Stomach (tissue), 4 donors: Measurements from ENCODE around the gene INAFM2.
A peak's percentile ranks its signal among the peaks of the same experiment; 100 is the strongest.

Experiments
- CTCF ChIP-seq, 7 experiments: fragments of 450-650 bp in 4 of 7; fragments of 200-600 bp in 3 of 7; sonication (generic) in 3 of 7; IDR thresholded peaks; one replicate each; pipeline ENCODE4 v1.5.1; 2016 to 2019; ENCODE audit warnings: antibody characterized with exemption in 7 of 7, control low read depth in 2 of 7, mild to moderate bottlenecking in 1 of 7
- EP300 ChIP-seq: sonication (generic); formaldehyde crosslinking; IDR thresholded peaks from one replicate; pipeline ENCODE4 v1.6.1; 2017; ENCODE audit warnings: antibody characterized with exemption
- POLR2A ChIP-seq, 4 donors: fragments of 450-650 bp; IDR thresholded peaks; one replicate each; pipeline ENCODE4 v1.6.1; 2016; ENCODE audit warnings: antibody characterized with exemption in 4 of 4, control low read depth in 2 of 4, mild to moderate bottlenecking in 1 of 4, moderate library complexity in 1 of 4
- POLR2AphosphoS5 ChIP-seq, 3 donors: sonication (generic); formaldehyde crosslinking; IDR thresholded peaks; one replicate each; pipeline ENCODE4 v1.6.1; 2016; ENCODE audit warnings: antibody characterized with exemption in 3 of 3

- TF ChIP-seq CTCF (IDR thresholded peaks at IDR 0.05): no peak
- TF ChIP-seq POLR2AphosphoS5 (IDR thresholded peaks at IDR 0.05): peak in 1 of 3 donors; percentile 3
- no peak for TF ChIP-seq EP300
- TF ChIP-seq POLR2A (IDR thresholded peaks at IDR 0.05): no peak
These were observed 20.0 kb downstream of the INAFM2 start for GRCh38 chr15:40343512-40343911.
